IMR-90 (cell line): ENCODE measurements around the gene INPP5A. TPM values are rescaled to one million over a fixed set of nuclear protein-coding genes. Genes with fewer than 3 reads are reported as not detected.

Experiments
- ATAC-seq: fragments of 200-7000 bp; cut with Tn5 transposase; 2 replicates; pipeline ENCODE4 v1.9.1; 2020; ENCODE audit warnings: low read depth, mild to moderate bottlenecking, moderate library complexity
- BruUV-seq: library from RNA; stranded (reverse); fragments of 400-500 nt; replicated peaks from 2 replicates; lab custom pipeline; 2021; lab: Mats Ljungman, UMichigan
- CTCF ChIA-PET: fragments of 300-600 bp; formaldehyde crosslinking; extraction: SDS; loops from one replicate; lab custom pipeline; 2021; ENCODE audit warnings: antibody characterized with exemption; lab: Yijun Ruan, JAX
- POLR2A ChIA-PET: fragments of 300-600 bp; sonication (Branson Sonifier 250); formaldehyde crosslinking; loops from one replicate; lab custom pipeline; 2022; ENCODE audit warnings: antibody characterized with exemption; ENCODE audit not compliant: unreplicated experiment; lab: Charles Lee
- DNase-seq: peaks from one replicate; pipeline ENCODE4 v3.0.0; 2013
- H2AFZ ChIP-seq: replicated peaks from 2 replicates; pipeline ENCODE3; 2013; ENCODE audit warnings: low read length, mild to moderate bottlenecking; ENCODE audit not compliant: poor library complexity
- H2AK5ac ChIP-seq: 2 replicates; pipeline ENCODE4 v1.6.1; 2013; ENCODE audit warnings: low read depth, low read length, inconsistent platforms
- H2AK9ac ChIP-seq: replicated peaks from 2 replicates; pipeline ENCODE3; 2013; ENCODE audit warnings: mild to moderate bottlenecking, low read depth, low read length, moderate library complexity; ENCODE audit not compliant: poor library complexity
- H2BK120ac ChIP-seq: 2 replicates; pipeline ENCODE4 v1.6.1; 2013; ENCODE audit warnings: low read depth, low read length, inconsistent platforms
- H2BK15ac ChIP-seq: 3 replicates; pipeline ENCODE4 v1.6.1; 2013; ENCODE audit warnings: low read depth, low read length, inconsistent platforms
- H2BK20ac ChIP-seq: 2 replicates; pipeline ENCODE4 v1.6.1; 2013; ENCODE audit warnings: low read depth, mild to moderate bottlenecking, inconsistent platforms, low read length, moderate library complexity
- H2BK5ac ChIP-seq: 2 replicates; pipeline ENCODE4 v1.6.1; 2013; ENCODE audit warnings: mild to moderate bottlenecking, low read depth, low read length, inconsistent platforms; ENCODE audit not compliant: poor library complexity, severe bottlenecking
- H3K14ac ChIP-seq: replicated peaks from 2 replicates; pipeline ENCODE4 v1.6.1; 2013; ENCODE audit warnings: low read depth, low read length, inconsistent platforms
- H3K18ac ChIP-seq: 2 replicates; pipeline ENCODE4 v1.6.1; 2013; ENCODE audit warnings: low read depth, low read length, control low read depth
- H3K23ac ChIP-seq: 2 replicates; pipeline ENCODE4 v1.6.1; 2013; ENCODE audit warnings: low read depth, low read length, inconsistent platforms
- H3K27ac ChIP-seq: 2 replicates; pipeline ENCODE4 v1.5.1; 2013; ENCODE audit warnings: mild to moderate bottlenecking, control low read depth, low read length; ENCODE audit not compliant: insufficient read depth
- H3K27me3 ChIP-seq: 2 replicates; pipeline ENCODE4 v1.6.1; 2013; ENCODE audit warnings: low read length; ENCODE audit not compliant: control insufficient read depth, insufficient read depth
- H3K36me3 ChIP-seq: 2 replicates; pipeline ENCODE4 v1.6.1; 2013; ENCODE audit warnings: low read length, mixed read lengths; ENCODE audit not compliant: control insufficient read depth, insufficient read depth
- H3K4ac ChIP-seq: 2 replicates; pipeline ENCODE4 v1.6.1; 2013; ENCODE audit warnings: low read depth, low read length, inconsistent platforms
- H3K4me1 ChIP-seq: 2 replicates; pipeline ENCODE4 v1.6.1; 2013; ENCODE audit warnings: low read length, mixed read lengths; ENCODE audit not compliant: control insufficient read depth, insufficient read depth
- H3K4me2 ChIP-seq: 2 replicates; pipeline ENCODE4 v1.6.1; 2013; ENCODE audit warnings: low read depth, mild to moderate bottlenecking, control low read depth, low read length, moderate library complexity
- H3K4me3 ChIP-seq: 2 replicates; pipeline ENCODE4 v1.5.1; 2013; ENCODE audit warnings: low read depth, mild to moderate bottlenecking, control low read depth, low read length, moderate library complexity; ENCODE audit not compliant: insufficient read depth
- H3K56ac ChIP-seq: 2 replicates; pipeline ENCODE4 v1.6.1; 2013; ENCODE audit warnings: low read length, inconsistent platforms; ENCODE audit not compliant: insufficient read depth; ENCODE audit errors: extremely low read depth
- H3K79me1 ChIP-seq, 2 experiments: 2 replicates each; pipeline ENCODE4 v1.6.1; 2013; ENCODE audit warnings: low read length in 2 of 2, inconsistent platforms in 1 of 2, low read depth in 1 of 2
- H3K9ac ChIP-seq: 2 replicates; pipeline ENCODE4 v1.6.1; 2013; ENCODE audit warnings: low read depth, low read length, control low read depth
- H3K9me1 ChIP-seq: 2 replicates; pipeline ENCODE4 v1.6.1; 2013; ENCODE audit warnings: low read length, inconsistent platforms; ENCODE audit not compliant: insufficient read depth
- H3K9me3 ChIP-seq: 2 replicates; pipeline ENCODE4 v1.6.1; 2013; ENCODE audit warnings: low read length; ENCODE audit not compliant: control insufficient read depth, insufficient read depth
- H4K20me1 ChIP-seq: 2 replicates; pipeline ENCODE4 v1.6.1; 2013; ENCODE audit warnings: low read length, inconsistent platforms; ENCODE audit not compliant: insufficient read depth
- H4K5ac ChIP-seq: 2 replicates; pipeline ENCODE4 v1.6.1; 2013; ENCODE audit warnings: mild to moderate bottlenecking, low read depth, low read length, control low read depth
- H4K8ac ChIP-seq, 2 experiments: 2 replicates each; pipeline ENCODE4 v1.6.1; 2013; ENCODE audit warnings: low read depth in 2 of 2, low read length in 2 of 2, control low read depth in 1 of 2, inconsistent platforms in 1 of 2
- H4K91ac ChIP-seq: 2 replicates; pipeline ENCODE4 v1.6.1; 2013; ENCODE audit warnings: low read depth, low read length, inconsistent platforms; ENCODE audit not compliant: insufficient read depth
- BHLHE40 ChIP-seq: fragments of 150-350 bp; IDR thresholded peaks from 2 replicates; pipeline ENCODE4 v1.6.1; 2016; ENCODE audit warnings: mild to moderate bottlenecking, low read depth, low read length
- CEBPB ChIP-seq: IDR thresholded peaks from 2 replicates; pipeline ENCODE4 v1.6.1; 2012; ENCODE audit warnings: low read depth, low read length, improper control_type of control experiment
- CHD1 ChIP-seq: IDR thresholded peaks from 2 replicates; pipeline ENCODE4 v1.6.1; 2012; ENCODE audit warnings: low read depth, low read length, improper control_type of control experiment
- MAFK ChIP-seq: IDR thresholded peaks from 2 replicates; pipeline ENCODE4 v1.6.1; 2012; ENCODE audit warnings: low read depth, low read length, improper control_type of control experiment
- MAZ ChIP-seq: IDR thresholded peaks from 2 replicates; pipeline ENCODE4 v1.6.1; 2012; ENCODE audit warnings: low read depth, mild to moderate bottlenecking, low read length, improper control_type of control experiment, moderate library complexity, borderline replicate concordance
- MXI1 ChIP-seq: IDR thresholded peaks from 2 replicates; pipeline ENCODE4 v1.6.1; 2012; ENCODE audit warnings: low read depth, mild to moderate bottlenecking, low read length, moderate library complexity, borderline replicate concordance
- POLR2A ChIP-seq: IDR thresholded peaks from 2 replicates; pipeline ENCODE4 v1.6.1; 2012; ENCODE audit warnings: mild to moderate bottlenecking, low read depth, low read length
- RCOR1 ChIP-seq: IDR thresholded peaks from 2 replicates; pipeline ENCODE4 v1.6.1; 2012; ENCODE audit warnings: mild to moderate bottlenecking, low read length, improper control_type of control experiment; ENCODE audit not compliant: insufficient replicate concordance
- RFX5 ChIP-seq: IDR thresholded peaks from 2 replicates; pipeline ENCODE4 v1.8.0; 2012; ENCODE audit warnings: low read depth, mild to moderate bottlenecking, low read length, moderate library complexity
- SMC3 ChIP-seq: fragments of 150-350 bp; IDR thresholded peaks from 2 replicates; pipeline ENCODE4 v1.6.1; 2016; ENCODE audit warnings: low read depth, mild to moderate bottlenecking, antibody characterized with exemption, low read length, moderate library complexity
- WGBS, 2 experiments: methylation state at CpG; one replicate each; pipeline versions ENCODE4 v1.1.5 to v1.1.7; 2013; ENCODE audit warnings: missing lambda C conversion rate in 2 of 2; ENCODE audit not compliant: insufficient read length in 1 of 2; ENCODE audit errors: extremely low coverage in 2 of 2; 5-methylcytosine and 5-hydroxymethylcytosine counted together
- dilution Hi-C: fragments of 300-500 bp; cut with HindIII; formaldehyde crosslinking; loops from one replicate; pipeline ENCODE4 v1.14.3; 2018; ENCODE audit warnings: low sequenced_read_pairs; ENCODE audit not compliant: unreplicated experiment
- in situ Hi-C: fragments of 300-500 bp; cut with MboI; formaldehyde crosslinking; loops from 3 replicates; pipeline ENCODE4 v1.14.3; 2019; ENCODE audit warnings: low sequenced_read_pairs, inconsistent platforms, mixed read lengths
- intact Hi-C: fragments of 100-400 bp; cut with micrococcal nuclease; formaldehyde crosslinking; loops from 2 replicates; pipeline ENCODE4 v1.10.0; 2022
- polyA plus RNA-seq, 3 experiments: library from polyadenylated mRNA; depleted of rRNA; stranded (reverse); fragments of >200 nt; gene quantifications; 2 replicates each; pipeline ENCODE4 v1.2.3, GENCODE V29; 2012; ENCODE audit warnings: low replicate concordance in 1 of 3
- total RNA-seq: library from RNA; depleted of rRNA; stranded (reverse); fragments of >200 nt; gene quantifications from 2 replicates; pipeline ENCODE4 v1.2.3, GENCODE V29; 2012
- TF ChIP-seq, protein P1 (sequence below): conservative IDR thresholded peaks from 2 replicates; pipeline ENCODE4 v1.5.1; 2012; ENCODE audit warnings: mild to moderate bottlenecking, low read depth, low read length, improper control_type of control experiment
- TF ChIP-seq, protein P2 (sequence below): fragments of 150-350 bp; IDR thresholded peaks from 2 replicates; pipeline ENCODE4 v1.6.1; 2016; ENCODE audit warnings: low read depth, mild to moderate bottlenecking, low read length, moderate library complexity, borderline replicate concordance

The INPP5A gene
- total and polyA plus RNA-seq, 2 of the 4 experiments (the other 2 are of a cell fraction), result 21.4 to 36.7 TPM

GRCh38 chr10:132614431-132615340 lies 77.1 kb downstream of the INPP5A start:
- H4K8ac ChIP-seq, result no peak overlapping the region
- H3K36me3 ChIP-seq, result no peaks in the 10 kb centered on the region
- TF ChIP-seq, protein P1, sequence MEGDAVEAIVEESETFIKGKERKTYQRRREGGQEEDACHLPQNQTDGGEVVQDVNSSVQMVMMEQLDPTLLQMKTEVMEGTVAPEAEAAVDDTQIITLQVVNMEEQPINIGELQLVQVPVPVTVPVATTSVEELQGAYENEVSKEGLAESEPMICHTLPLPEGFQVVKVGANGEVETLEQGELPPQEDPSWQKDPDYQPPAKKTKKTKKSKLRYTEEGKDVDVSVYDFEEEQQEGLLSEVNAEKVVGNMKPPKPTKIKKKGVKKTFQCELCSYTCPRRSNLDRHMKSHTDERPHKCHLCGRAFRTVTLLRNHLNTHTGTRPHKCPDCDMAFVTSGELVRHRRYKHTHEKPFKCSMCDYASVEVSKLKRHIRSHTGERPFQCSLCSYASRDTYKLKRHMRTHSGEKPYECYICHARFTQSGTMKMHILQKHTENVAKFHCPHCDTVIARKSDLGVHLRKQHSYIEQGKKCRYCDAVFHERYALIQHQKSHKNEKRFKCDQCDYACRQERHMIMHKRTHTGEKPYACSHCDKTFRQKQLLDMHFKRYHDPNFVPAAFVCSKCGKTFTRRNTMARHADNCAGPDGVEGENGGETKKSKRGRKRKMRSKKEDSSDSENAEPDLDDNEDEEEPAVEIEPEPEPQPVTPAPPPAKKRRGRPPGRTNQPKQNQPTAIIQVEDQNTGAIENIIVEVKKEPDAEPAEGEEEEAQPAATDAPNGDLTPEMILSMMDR, result no peak
- TF ChIP-seq POLR2A, result no peak
- TF ChIP-seq MAFK, result no peak
- no peak for TF ChIP-seq CHD1
- TF ChIP-seq MAZ, result no peak
- TF ChIP-seq SMC3, result no peak
- TF ChIP-seq BHLHE40, result no peak
- TF ChIP-seq, protein P2, sequence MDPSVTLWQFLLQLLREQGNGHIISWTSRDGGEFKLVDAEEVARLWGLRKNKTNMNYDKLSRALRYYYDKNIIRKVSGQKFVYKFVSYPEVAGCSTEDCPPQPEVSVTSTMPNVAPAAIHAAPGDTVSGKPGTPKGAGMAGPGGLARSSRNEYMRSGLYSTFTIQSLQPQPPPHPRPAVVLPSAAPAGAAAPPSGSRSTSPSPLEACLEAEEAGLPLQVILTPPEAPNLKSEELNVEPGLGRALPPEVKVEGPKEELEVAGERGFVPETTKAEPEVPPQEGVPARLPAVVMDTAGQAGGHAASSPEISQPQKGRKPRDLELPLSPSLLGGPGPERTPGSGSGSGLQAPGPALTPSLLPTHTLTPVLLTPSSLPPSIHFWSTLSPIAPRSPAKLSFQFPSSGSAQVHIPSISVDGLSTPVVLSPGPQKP, result no peak
- no peak for TF ChIP-seq RCOR1
- TF ChIP-seq CEBPB, result no peak
- TF ChIP-seq MXI1, result no peak
- TF ChIP-seq RFX5, result no peak
- H4K91ac ChIP-seq, result no peak overlapping the region
- peaks cover 9% of the 10 kb centered on the region; the same call in 1 of the 2 replicates for H3K4me1 ChIP-seq
- H2BK20ac ChIP-seq, result no peak overlapping the region
- peaks cover 9% of the 10 kb centered on the region for H3K9me1 ChIP-seq
- H2BK120ac ChIP-seq, result no peak overlapping the region
- no peak overlapping the region for H3K23ac ChIP-seq
- ChIA-PET POLR2A (no interaction called here), CTCF (no interaction called here)
- no peak overlapping the region for H2AK5ac ChIP-seq
- intact Hi-C loops, result no loop called here
- in situ Hi-C loops, result no loop called here
- no peak overlapping the region for H4K5ac ChIP-seq
- H2BK5ac ChIP-seq, result no peak overlapping the region
- no peak for DNase-seq
- no peak overlapping the region for H3K14ac ChIP-seq
- H3K4ac ChIP-seq, result no peak overlapping the region
- no peak overlapping the region for H2BK15ac ChIP-seq
- H3K4me2 ChIP-seq, result no peak overlapping the region
- peak overlapping the region; percentile 32 for H2AFZ ChIP-seq
- H4K20me1 ChIP-seq, result peaks cover 60% of the 10 kb centered on the region
- no peak for ATAC-seq
- dilution Hi-C loops, result no loop called here
- peaks cover under 1% of the 10 kb centered on the region for H3K9me3 ChIP-seq
- H3K9ac ChIP-seq, result no peak overlapping the region
- no peak overlapping the region for H2AK9ac ChIP-seq
- no peak overlapping the region for H3K4me3 ChIP-seq
- H3K56ac ChIP-seq, result no peak overlapping the region
- no peak overlapping the region for H3K27ac ChIP-seq
- WGBS, 2 experiments, result 98% methylated on average over 18 of the region's 32 CpGs; no CpG with 5 or more reads in 1 of the 2 experiments
- H3K18ac ChIP-seq, result no peak overlapping the region
- BruUV-seq, result no TSS peak
- peaks cover 11 to 42% of the 10 kb centered on the region in 2 experiments; a peak in 3 of 4 replicates for H3K79me1 ChIP-seq
- H3K27me3 ChIP-seq, result no peaks in the 10 kb centered on the region
